Panc1 (cell line): Measurements from ENCODE around the gene CCN2. TPM values are rescaled to one million over a fixed set of nuclear protein-coding genes. Genes with fewer than 3 reads are reported as not detected.

ENCODE experiments used
- ATAC-seq: fragments of 200-7000 bp; cut with Tn5 transposase; 2 replicates; pipeline ENCODE4 v1.9.1; 2020; ENCODE audit warnings: mild to moderate bottlenecking, moderate library complexity
- BruUV-seq: library from RNA; stranded (reverse); fragments of 400-500 nt; replicated peaks from 2 replicates; lab custom pipeline; 2021; lab: Mats Ljungman, UMichigan
- CTCF ChIA-PET: fragments of 300-600 bp; sonication (Branson Sonifier 250); formaldehyde crosslinking; loops from one replicate; lab custom pipeline; 2022; ENCODE audit warnings: antibody characterized with exemption; lab: Charles Lee
- POLR2A ChIA-PET: fragments of 300-600 bp; sonication (Branson Sonifier 250); formaldehyde crosslinking; loops from one replicate; lab custom pipeline; 2022; ENCODE audit warnings: antibody characterized with exemption; lab: Charles Lee
- DNase-seq: peaks from one replicate; pipeline ENCODE4 v3.0.0-alpha.2; 2010; ENCODE audit warnings: low read depth, low spot score
- H3K27ac ChIP-seq: 2 replicates; pipeline ENCODE4 v1.5.1; 2011; ENCODE audit warnings: mild to moderate bottlenecking, low read length, inconsistent platforms
- H3K27me3 ChIP-seq: fragments of 200-500 bp; sonication (Bioruptor generic); 2 replicates; pipeline ENCODE4 v1.6.0; 2014; ENCODE audit warnings: low read length, inconsistent platforms; ENCODE audit not compliant: control insufficient read depth, insufficient read depth
- H3K36me3 ChIP-seq: fragments of 200-500 bp; sonication (Bioruptor generic); 2 replicates; pipeline ENCODE4 v1.5.1; 2014; ENCODE audit warnings: inconsistent platforms, mild to moderate bottlenecking, low read length, moderate library complexity; ENCODE audit not compliant: control insufficient read depth, insufficient read depth
- H3K4me1 ChIP-seq: 2 replicates; pipeline ENCODE4 v1.5.1; 2011; ENCODE audit warnings: inconsistent platforms, mild to moderate bottlenecking, low read length, moderate library complexity; ENCODE audit not compliant: control insufficient read depth, insufficient read depth
- H3K4me3 ChIP-seq, 2 experiments: 2 replicates each; pipeline ENCODE4 v1.5.1; 2011 to 2012; ENCODE audit warnings: low read depth in 2 of 2, low read length in 2 of 2, mild to moderate bottlenecking in 2 of 2, inconsistent platforms in 1 of 2, moderate library complexity in 1 of 2
- H3K9me3 ChIP-seq: fragments of 200-500 bp; sonication (Bioruptor generic); 2 replicates; pipeline ENCODE4 v1.5.1; 2014; ENCODE audit warnings: low read depth, mild to moderate bottlenecking, inconsistent platforms, low read length, moderate library complexity; ENCODE audit not compliant: control insufficient read depth, insufficient read depth
- CTCF ChIP-seq: fragments of 450-650 bp; IDR thresholded peaks from 2 replicates; pipeline ENCODE4 v1.5.1; 2017; ENCODE audit warnings: mild to moderate bottlenecking
- POLR2AphosphoS5 ChIP-seq: IDR thresholded peaks from 2 replicates; pipeline ENCODE4 v1.6.1; 2012; ENCODE audit warnings: mild to moderate bottlenecking, low read depth, low read length, moderate library complexity
- REST ChIP-seq, 2 experiments: IDR thresholded peaks; 2 replicates each; pipeline ENCODE4 v1.6.1; 2011 to 2012; ENCODE audit warnings: low read depth in 2 of 2, control low read depth in 1 of 2, low read length in 1 of 2, mild to moderate bottlenecking in 1 of 2, moderate library complexity in 1 of 2; ENCODE audit not compliant: insufficient read depth in 1 of 2
- SIN3A ChIP-seq: IDR thresholded peaks from 2 replicates; pipeline ENCODE4 v1.6.1; 2012; ENCODE audit warnings: low read depth, mild to moderate bottlenecking, low read length, moderate library complexity, borderline replicate concordance; ENCODE audit not compliant: insufficient read depth
- TCF7L2 ChIP-seq: IDR thresholded peaks from 2 replicates; pipeline ENCODE4 v1.6.1; 2011; ENCODE audit warnings: mild to moderate bottlenecking, low read depth, low read length, inconsistent platforms
- in situ Hi-C: cut with HindIII; loops from 2 replicates; pipeline ENCODE4 v1.10.0; 2016; ENCODE audit warnings: low sequenced_read_pairs, low pct_unique_long_range_greater_than_20kb
- intact Hi-C: fragments of 100-400 bp; cut with micrococcal nuclease; formaldehyde crosslinking; loops from one replicate; pipeline ENCODE4 v1.10.0; 2022; ENCODE audit not compliant: unreplicated experiment
- total RNA-seq: library from RNA; stranded (reverse); gene quantifications from one replicate; pipeline ENCODE4 v1.2.1, GENCODE V29; 2021; ENCODE audit not compliant: unreplicated experiment

The CCN2 gene
- total RNA-seq, 1 experiment from 2014 or later = 155 TPM

- H3K9me3 ChIP-seq = no peaks in the 10 kb centered on the region
- H3K27me3 ChIP-seq = no peaks in the 10 kb centered on the region
- DNase-seq (peak; percentile 91), ATAC-seq (peak; percentile 64)
- peak; percentile 73 for TF ChIP-seq TCF7L2
- no peak for TF ChIP-seq REST (IDR thresholded peaks at IDR 0.05; ENCODE audit: insufficient read depth in 1 of 2, low read depth in 2 of 2, low read length in 1 of 2)
- 0 out of 2 replicates have a peak, but pooled peaks have one; percentile 35 for TF ChIP-seq SIN3A
- in situ Hi-C loops (no loop called here), intact Hi-C loops (loop anchor here (5.0 kb wide), 1 partner anchor 263 kb away; no protein-coding TSS in a partner anchor)
- BruUV-seq = no TSS peak
- H3K27ac ChIP-seq = peak overlapping the region; percentile 91
- H3K36me3 ChIP-seq = no peaks in the 10 kb centered on the region
- ChIA-PET POLR2A (interaction anchor here (0.7 kb wide), 1 partner anchor 119 kb away, joined by 4 read pairs; no protein-coding TSS in a partner anchor), CTCF (interaction anchor here (0.7 kb wide), 1 partner anchor 24 kb away, joined by 3 read pairs; no protein-coding TSS in a partner anchor)
- H3K4me1 ChIP-seq = peaks cover 48% of the 10 kb centered on the region
- H3K4me3 ChIP-seq = peak overlapping the region; percentile 3 to 35; a peak in 3 of 4 replicates
Measured at GRCh38 chr6:131954775-131955107, 3.6 kb upstream of the CCN2 start.

- peak overlapping the region; percentile 3 to 35; a peak in 3 of 4 replicates for H3K4me3 ChIP-seq
- intact Hi-C loops (loop anchor here (5.0 kb wide), 1 partner anchor 263 kb away; no protein-coding TSS in a partner anchor), in situ Hi-C loops (no loop called here)
Measured at GRCh38 chr6:131954059-131954774, 3.0 kb upstream of the CCN2 start.

More at GRCh38 chr6:131954059-131954774, 3.0 kb upstream of the CCN2 start:
- Histone ChIP-seq H3K36me3 (no peaks in the 10 kb centered on the region; the same call in 1 of the 2 replicates), H3K9me3 (no peaks in the 10 kb centered on the region), H3K27me3 (no peaks in the 10 kb centered on the region), H3K4me1 (peaks cover 50% of the 10 kb centered on the region), H3K27ac (peak overlapping the region; percentile 91)
- CTCF ChIA-PET = interaction anchor here (0.7 kb wide), 1 partner anchor 24 kb away, joined by 3 read pairs; no protein-coding TSS in a partner anchor
- TF ChIP-seq TCF7L2 (no peak), POLR2AphosphoS5 (no peak), CTCF (no peak), SIN3A (no peak), REST (IDR thresholded peaks at IDR 0.05; ENCODE audit: insufficient read depth in 1 of 2, low read depth in 2 of 2, low read length in 1 of 2) (no peak)
- no peak for ATAC-seq
- peak; percentile 52 for DNase-seq
- no TSS peak for BruUV-seq
- POLR2A ChIA-PET = interaction anchor here (0.7 kb wide), 1 partner anchor 119 kb away, joined by 4 read pairs; no protein-coding TSS in a partner anchor
